Measurements from ENCODE around the gene UBL7.
"Not testable (repeated sequence)": the region's sequence is repeated elsewhere in the genome, so short reads cannot be mapped to it uniquely, and the experiment has no call there.

Gene UBL7, protein sequence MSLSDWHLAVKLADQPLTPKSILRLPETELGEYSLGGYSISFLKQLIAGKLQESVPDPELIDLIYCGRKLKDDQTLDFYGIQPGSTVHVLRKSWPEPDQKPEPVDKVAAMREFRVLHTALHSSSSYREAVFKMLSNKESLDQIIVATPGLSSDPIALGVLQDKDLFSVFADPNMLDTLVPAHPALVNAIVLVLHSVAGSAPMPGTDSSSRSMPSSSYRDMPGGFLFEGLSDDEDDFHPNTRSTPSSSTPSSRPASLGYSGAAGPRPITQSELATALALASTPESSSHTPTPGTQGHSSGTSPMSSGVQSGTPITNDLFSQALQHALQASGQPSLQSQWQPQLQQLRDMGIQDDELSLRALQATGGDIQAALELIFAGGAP

DNA sequence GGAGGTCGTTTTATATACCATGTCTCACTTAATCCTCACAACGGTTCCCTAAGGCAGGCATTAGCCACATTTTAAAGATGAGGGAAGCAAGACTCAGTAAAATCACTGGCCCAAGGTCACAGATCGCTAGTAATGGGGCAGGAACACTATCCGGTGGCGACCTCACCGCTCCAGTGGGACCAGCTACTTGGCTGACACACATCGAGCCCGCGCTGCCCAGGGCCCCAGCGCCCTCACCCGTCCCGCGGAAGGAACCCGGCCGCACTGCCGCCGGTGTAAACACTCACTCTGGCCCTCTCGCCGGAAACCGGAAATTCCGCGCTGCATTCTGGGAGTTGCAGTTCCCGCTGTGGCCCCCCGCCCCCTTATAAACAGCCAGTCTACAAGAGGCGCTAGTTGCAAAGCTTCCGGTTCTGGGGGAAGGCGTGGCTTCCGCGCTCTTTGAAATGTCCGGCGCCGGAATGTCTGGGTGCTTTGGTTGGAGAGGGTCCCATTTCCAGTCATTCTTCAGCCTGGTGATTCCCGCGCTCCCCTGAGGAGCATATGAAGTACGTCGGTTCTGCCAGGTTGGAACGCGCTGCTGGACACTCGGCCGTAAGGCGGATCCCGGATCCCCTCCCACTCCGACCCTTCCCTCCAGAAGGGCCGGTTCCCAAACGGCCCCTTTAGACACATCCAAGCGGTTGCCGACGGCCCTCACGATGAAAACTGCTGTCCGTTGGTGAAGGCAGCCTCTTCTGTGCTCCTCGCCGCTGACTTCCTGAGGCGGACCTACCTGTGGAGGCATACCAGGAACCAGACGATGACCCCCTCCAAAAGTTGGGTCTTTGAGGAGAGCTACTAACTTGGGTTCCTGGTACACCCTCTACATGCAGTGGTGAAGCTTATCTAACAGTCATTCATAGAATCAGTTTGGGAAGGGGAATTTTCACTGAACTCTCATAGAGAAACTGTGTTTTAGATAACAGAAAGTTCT is at the start of gene UBL7:
UBL7 (minus strand) TSS at position 290 of the 976 bp plus-strand sequence. CDS start 2,293 bp downstream, outside the sequence.
- H3K4me3 ChIP-seq (ENCODE audit: low read depth, low read length) = peak within 1 kb of the TSS; percentile 88

DNA sequence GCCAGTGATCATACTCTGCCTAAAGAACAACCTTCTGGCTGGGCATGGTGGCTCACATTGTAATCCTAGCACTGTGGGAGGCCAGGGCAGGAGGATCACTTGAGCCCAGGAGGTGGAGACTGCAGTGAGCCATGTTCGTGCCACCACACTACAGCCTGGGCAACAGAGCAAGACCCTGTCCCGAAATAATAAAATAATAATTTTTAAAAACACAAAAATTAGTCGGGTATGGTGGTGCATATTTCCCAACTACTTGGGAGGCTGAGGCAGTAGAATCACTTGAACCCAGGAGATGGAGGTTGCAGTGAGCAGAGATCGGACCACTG is 45.5 kb upstream of the UBL7 start:
- no peak overlapping the region for H3K4me3 ChIP-seq (ENCODE audit: low read depth, low read length)

DNA sequence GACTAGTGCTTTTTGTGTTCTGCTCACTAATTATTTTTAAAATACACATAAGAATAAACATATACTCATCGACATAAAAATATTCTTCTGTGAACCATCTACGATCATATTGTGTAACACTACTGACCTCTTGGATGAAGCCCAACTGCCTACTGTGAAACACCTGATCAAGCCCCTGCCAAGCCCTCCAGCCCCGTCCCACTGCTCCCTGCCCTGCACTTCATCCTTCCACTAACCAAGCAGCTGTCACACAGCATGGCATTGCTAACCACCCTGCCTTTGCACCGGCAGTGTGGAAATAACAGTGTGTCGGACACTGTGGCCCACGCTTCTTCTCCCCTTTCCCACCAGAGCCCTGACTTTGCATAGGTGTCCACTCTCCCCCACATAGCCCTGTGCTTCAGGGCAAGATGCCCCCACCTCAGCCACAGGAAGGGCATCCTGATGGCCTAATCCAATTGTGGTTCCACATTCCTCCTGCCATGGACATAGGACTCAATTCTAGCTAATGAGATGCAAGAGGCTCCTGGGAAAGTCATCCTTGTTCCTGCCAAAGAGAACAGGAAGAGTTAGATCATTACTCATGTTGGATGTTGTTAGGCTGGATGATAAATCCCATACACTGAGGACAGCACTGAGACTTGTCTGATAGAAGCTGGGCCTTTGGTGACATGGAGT is 45.0 kb upstream of the UBL7 start:
- H3K4me3 ChIP-seq (ENCODE audit: low read depth, low read length) = no peak overlapping the region

- H3K4me3 ChIP-seq (ENCODE audit: low read depth, low read length) = no peak overlapping the region
These were observed 43.9 kb upstream of the UBL7 start for GRCh38 chr15:74504836-74505235.

GRCh38 chr15:74504418-74504817 is 43.5 kb upstream of the UBL7 start:
- H3K4me3 ChIP-seq (ENCODE audit: low read depth, low read length) = no peak overlapping the region

DNA sequence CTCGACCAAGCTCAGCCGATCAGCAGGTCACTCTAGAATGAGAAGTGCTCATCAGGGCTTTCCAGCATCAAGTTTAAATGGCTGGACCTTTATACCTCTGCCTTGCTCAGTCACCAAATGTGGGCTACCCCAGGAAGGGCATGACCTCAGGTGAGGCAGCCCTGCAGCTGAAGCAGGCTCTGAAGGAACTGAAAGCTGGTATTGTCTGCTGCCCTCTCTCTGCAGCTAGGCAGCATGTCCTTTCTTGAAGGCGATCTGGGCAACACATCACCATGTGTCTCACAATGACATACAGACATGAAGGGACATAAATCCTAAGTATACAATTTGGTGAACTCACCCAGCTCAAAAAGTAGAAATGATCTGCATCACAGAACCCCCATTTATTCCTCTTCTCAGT is 41.3 kb upstream of the UBL7 start:
- no peak overlapping the region for H3K4me3 ChIP-seq (ENCODE audit: low read depth, low read length)

- H3K4me3 ChIP-seq (ENCODE audit: low read depth, low read length) = no peak overlapping the region
These were observed 39.4 kb upstream of the UBL7 start for GRCh38 chr15:74500401-74500800.

DNA sequence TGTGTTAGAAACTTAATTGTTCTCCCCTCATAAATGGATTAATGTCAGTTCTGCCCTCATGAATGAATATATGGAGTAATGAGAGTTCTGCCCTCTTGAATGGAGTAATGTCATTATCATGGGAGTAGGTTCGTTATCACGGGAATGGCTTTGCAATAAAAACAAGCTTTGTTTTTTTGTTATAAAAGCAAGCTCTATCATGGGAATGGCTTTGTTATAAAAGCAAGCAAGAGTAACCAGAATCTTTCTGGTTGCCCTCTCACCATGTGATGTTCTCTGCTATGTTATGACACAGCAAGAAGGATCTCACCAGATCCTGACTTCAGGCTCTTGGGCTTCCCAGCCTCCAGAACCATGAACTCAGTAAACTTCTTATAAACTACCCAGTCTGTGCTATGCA is 38.4 kb upstream of the UBL7 start:
- H3K4me3 ChIP-seq (ENCODE audit: low read depth, low read length) = no peak overlapping the region

DNA sequence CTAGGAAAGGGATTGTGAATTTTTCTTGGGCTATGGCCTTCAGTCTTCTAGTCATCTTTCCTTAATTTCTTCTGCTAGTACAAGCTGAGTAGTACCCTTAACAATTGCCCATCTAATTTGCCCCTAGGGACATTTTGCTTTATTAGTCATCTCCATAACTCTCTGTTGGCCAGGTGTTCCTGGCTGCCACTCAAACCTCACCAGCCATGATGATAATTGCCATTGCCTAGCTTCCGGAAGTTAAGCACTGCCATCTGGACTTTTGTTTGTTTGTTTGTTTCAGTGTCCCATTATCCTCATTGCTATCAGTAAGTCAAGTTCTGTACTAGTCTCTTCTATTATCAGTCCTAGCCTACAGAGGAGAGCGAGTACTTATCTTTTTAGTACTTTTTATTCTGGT is 36.6 kb upstream of the UBL7 start:
- no peak overlapping the region for H3K4me3 ChIP-seq (ENCODE audit: low read depth, low read length)

DNA sequence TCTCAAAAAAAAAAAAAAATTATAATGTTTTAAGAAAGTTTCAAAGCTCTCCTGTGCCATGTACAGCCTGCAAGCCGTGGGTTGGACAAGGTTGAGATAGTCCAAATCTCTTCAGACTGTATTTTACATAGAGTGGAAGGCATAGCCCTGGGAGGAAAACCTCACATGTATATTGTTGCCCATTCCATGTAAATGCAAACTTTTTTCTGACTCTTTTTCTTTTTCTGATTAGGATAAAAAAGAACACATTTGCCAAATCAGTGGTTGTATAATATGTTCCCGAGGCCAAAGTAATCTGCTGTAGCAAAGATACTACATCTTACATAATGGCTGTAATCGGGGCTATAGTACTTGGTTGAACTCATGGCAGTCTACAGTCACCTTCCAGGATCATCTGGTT is 35.7 kb upstream of the UBL7 start:
- H3K4me3 ChIP-seq (ENCODE audit: low read depth, low read length) = no peak overlapping the region

DNA sequence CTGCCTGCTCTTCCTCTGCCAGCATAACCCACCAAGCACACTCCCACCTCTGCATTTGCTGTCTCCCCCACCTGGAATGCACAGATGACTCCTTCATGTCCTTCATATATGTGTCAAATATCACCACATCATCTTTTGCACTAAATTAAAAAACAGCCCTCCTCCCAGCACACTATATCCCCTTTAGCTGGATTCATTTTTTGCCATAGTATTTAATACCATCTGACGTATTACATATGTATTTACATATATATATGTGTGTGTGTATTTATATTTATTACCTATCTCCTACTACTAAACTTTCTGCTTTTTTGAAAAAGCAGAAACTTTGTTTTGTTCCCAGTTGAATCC is 29.4 kb upstream of the UBL7 start:
- H3K4me3 ChIP-seq (ENCODE audit: low read depth, low read length) = no peak overlapping the region

GRCh38 chr15:74489518-74490338 is 28.8 kb upstream of the UBL7 start:
- H3K4me3 ChIP-seq (ENCODE audit: low read depth, low read length) = no peak overlapping the region

GRCh38 chr15:74488776-74489175 is 27.8 kb upstream of the UBL7 start:
- H3K4me3 ChIP-seq (ENCODE audit: low read depth, low read length) = no peak overlapping the region

- H3K4me3 ChIP-seq (ENCODE audit: low read depth, low read length) = no peak overlapping the region
These were observed 21.7 kb upstream of the UBL7 start for GRCh38 chr15:74482661-74483060.

DNA sequence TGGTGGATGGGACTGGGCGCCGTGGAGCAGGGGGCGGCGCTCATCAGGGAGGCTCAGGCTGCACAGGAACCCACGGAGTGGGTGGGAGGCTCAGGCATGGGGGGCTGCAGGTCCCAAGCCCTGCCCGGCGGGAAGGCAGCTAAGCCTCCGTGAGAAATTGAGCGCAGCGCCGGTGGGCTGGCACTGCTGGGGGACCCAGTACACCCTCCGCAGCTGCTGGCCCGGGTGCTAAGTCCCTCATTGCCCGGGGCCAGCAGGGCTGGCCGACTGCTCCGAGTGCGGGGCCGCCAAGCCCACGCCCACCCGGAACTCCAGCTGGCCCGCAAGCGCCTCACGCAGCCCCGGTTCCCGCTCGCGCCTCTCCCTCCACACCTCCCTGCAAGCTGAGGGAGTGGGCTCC is 19.4 kb upstream of the UBL7 start:
- not testable (repeated sequence) for H3K4me3 ChIP-seq (ENCODE audit: low read depth, low read length)

- H3K4me3 ChIP-seq (ENCODE audit: low read depth, low read length) = not testable (repeated sequence)
These were observed 10.7 kb upstream of the UBL7 start for GRCh38 chr15:74471621-74472020.

- no peak overlapping the region for H3K4me3 ChIP-seq (ENCODE audit: low read depth, low read length)
These were observed 9.9 kb upstream of the UBL7 start for GRCh38 chr15:74470631-74471395.

- H3K4me3 ChIP-seq (ENCODE audit: low read depth, low read length) = no peak overlapping the region
These were observed 7.5 kb upstream of the UBL7 start for GRCh38 chr15:74468341-74469032.

DNA sequence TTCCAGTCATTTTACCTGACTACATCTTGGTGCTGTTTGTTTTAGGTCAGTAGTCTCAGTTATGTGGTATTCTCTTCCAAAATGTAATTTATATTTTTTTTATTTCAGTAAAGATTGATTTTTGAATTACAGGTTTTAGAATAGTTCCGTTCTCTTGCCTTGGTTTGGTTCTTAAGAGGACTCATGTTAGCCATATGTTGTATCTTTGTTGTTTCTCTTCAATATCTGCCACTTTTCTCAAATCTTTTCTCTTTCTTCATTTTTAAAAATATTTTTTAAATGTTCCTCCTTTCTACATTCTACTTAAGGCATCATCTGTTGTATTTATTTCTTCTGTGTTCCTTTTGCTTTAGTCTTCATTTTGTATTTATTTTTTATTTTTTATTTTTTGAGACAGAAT is 5.6 kb upstream of the UBL7 start:
- H3K4me3 ChIP-seq (ENCODE audit: low read depth, low read length) = no peak overlapping the region
